Ascending aorta (tissue), 2 donors: ENCODE results near the gene CD164L2. TPM values are rescaled to one million over a fixed set of nuclear protein-coding genes. Genes with fewer than 3 reads are reported as not detected.
"Not testable (repeated sequence)": the region's sequence is repeated elsewhere in the genome, so short reads cannot be mapped to it uniquely, and the experiment has no call there.

Source experiments
- DNase-seq, 2 donors: peaks; one replicate each; pipeline ENCODE4 v3.0.0-alpha.2; 2019; ENCODE audit warnings: low spot score in 2 of 2
- H3K27ac ChIP-seq, 2 donors: fragments of 200-600 bp; sonication (generic); one replicate each; pipeline ENCODE4 v1.5.1; 2016 to 2017; ENCODE audit warnings: mild to moderate bottlenecking in 1 of 2
- H3K27me3 ChIP-seq: fragments of 200-600 bp; sonication (generic); one replicate; pipeline ENCODE4 v1.5.1; 2017
- H3K36me3 ChIP-seq, 2 donors: fragments of 200-600 bp; sonication (generic); one replicate each; pipeline ENCODE4 v1.5.1; 2016
- H3K4me1 ChIP-seq, 2 donors: fragments of 200-600 bp; sonication (generic); one replicate each; pipeline ENCODE4 v1.5.1; 2016 to 2017; ENCODE audit warnings: mild to moderate bottlenecking in 1 of 2
- H3K4me3 ChIP-seq, 2 donors: fragments of 200-600 bp; sonication (generic); one replicate each; pipeline ENCODE4 v1.5.1; 2016 to 2017; ENCODE audit warnings: mild to moderate bottlenecking in 1 of 2
- H3K9me3 ChIP-seq, 2 donors: fragments of 200-600 bp; sonication (generic); one replicate each; pipeline ENCODE4 v1.5.1; 2016
- intact Hi-C: fragments of 100-400 bp; cut with DNase I; formaldehyde crosslinking; loops from one replicate; pipeline ENCODE4 v1.15.1; 2023
- total RNA-seq: library from RNA; depleted of rRNA; stranded (reverse); fragments of >200 nt; gene quantifications from one replicate; pipeline ENCODE4 v1.1.0, GENCODE V29; 2016
- TF ChIP-seq, protein P1 (sequence below), 3 experiments: fragments of 200-600 bp in 2 of 3; fragments of 450-650 bp in 1 of 3; sonication (generic) in 2 of 3; IDR thresholded peaks; one replicate each; pipeline ENCODE4 v1.5.1; 2016 to 2019; ENCODE audit warnings: antibody characterized with exemption in 3 of 3, mild to moderate bottlenecking in 1 of 3, moderate library complexity in 1 of 3

The CD164L2 gene
- total RNA-seq, 1 donor from 2014 or later: not detected

DNA sequence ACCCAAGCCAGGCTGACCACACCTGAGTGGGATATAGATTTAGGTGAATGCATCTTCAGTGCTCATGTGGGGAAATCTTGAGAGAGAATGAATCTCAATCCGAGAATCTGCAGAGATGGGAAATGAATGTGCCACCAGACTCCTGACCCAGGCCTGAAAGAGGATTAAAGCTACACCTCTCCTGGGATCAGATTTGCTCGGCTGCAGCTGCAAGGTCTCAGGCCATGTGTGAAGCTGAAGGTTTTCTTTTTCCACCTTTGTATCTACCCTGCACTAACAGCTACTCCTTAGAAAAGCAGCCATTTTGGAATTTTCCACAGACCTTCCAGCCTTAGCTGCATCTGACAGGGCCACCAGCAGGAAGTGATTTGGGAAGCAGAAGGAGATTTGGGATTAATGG lies 27.6 kb upstream of the CD164L2 start:
- intact Hi-C loops: no loop called here
- H3K36me3 ChIP-seq: peaks cover 89 to 93% of the 10 kb centered on the region in 2 donors
- no peaks in the 10 kb centered on the region for H3K4me1 ChIP-seq
- no peaks in the 10 kb centered on the region for H3K27me3 ChIP-seq
- no peak overlapping the region for H3K27ac ChIP-seq
- TF ChIP-seq, protein P1, sequence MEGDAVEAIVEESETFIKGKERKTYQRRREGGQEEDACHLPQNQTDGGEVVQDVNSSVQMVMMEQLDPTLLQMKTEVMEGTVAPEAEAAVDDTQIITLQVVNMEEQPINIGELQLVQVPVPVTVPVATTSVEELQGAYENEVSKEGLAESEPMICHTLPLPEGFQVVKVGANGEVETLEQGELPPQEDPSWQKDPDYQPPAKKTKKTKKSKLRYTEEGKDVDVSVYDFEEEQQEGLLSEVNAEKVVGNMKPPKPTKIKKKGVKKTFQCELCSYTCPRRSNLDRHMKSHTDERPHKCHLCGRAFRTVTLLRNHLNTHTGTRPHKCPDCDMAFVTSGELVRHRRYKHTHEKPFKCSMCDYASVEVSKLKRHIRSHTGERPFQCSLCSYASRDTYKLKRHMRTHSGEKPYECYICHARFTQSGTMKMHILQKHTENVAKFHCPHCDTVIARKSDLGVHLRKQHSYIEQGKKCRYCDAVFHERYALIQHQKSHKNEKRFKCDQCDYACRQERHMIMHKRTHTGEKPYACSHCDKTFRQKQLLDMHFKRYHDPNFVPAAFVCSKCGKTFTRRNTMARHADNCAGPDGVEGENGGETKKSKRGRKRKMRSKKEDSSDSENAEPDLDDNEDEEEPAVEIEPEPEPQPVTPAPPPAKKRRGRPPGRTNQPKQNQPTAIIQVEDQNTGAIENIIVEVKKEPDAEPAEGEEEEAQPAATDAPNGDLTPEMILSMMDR (IDR thresholded peaks at IDR 0.05): no peak
- DNase-seq: no peak
- no peaks in the 10 kb centered on the region for H3K9me3 ChIP-seq
- H3K4me3 ChIP-seq: no peak overlapping the region

DNA sequence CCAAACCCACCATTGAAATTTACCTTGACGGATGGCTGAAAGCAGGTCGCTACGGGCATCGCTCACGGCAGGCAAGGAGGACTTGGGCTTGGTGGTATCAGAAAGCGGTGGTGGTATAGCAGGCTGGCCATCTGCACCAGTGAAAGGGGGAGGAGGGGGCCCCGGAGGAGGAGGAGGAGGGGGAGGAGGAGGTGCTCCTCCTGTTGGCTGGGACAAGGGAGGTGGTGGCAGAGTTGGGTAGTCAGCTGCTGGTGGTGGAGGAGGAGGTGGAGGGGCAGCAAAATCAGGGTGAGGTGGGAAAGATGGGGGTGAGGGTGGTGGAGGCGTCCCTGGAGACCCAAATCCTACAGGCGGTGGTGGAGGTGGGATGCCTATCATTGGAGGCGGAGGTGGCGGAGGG lies 26.5 kb upstream of the CD164L2 start:
- Histone ChIP-seq H3K9me3 (no peaks in the 10 kb centered on the region), H3K27ac (no peak overlapping the region), H3K36me3 (peaks cover 82 to 83% of the 10 kb centered on the region in 2 donors), H3K27me3 (no peaks in the 10 kb centered on the region), H3K4me1 (peaks cover 0 to 8% of the 10 kb centered on the region in 2 donors), H3K4me3 (no peak overlapping the region)
- no peak for DNase-seq
- TF ChIP-seq, protein P1 (IDR thresholded peaks at IDR 0.05): no peak
- intact Hi-C loops: no loop called here

DNA sequence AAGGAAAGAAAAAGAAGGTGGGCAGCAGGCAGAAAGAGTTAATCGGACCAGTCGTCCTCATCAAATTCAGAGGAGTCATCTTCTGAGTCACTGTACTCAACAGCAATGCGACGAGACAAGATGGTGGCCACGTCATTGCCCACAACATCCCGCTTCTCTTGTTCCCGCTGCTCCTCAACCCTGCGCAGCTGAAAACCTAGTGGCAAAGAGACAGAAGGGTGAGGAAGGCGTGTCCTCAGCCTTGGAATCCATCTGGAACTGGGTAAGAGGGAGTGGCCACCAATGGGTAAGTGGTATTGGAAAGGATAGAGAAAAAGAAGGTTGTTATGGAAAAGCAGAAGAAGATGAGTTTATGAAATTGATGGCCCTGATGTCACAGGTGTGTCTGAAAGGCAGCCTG lies 25.0 kb upstream of the CD164L2 start:
- DNase-seq: no peak
- H3K36me3 ChIP-seq: peaks cover 67 to 68% of the 10 kb centered on the region in 2 donors
- no peak overlapping the region for H3K27ac ChIP-seq
- peaks cover 5 to 20% of the 10 kb centered on the region in 2 donors for H3K4me1 ChIP-seq
- H3K9me3 ChIP-seq: no peaks in the 10 kb centered on the region
- no peak overlapping the region for H3K4me3 ChIP-seq
- no peaks in the 10 kb centered on the region for H3K27me3 ChIP-seq
- intact Hi-C loops: no loop called here
- TF ChIP-seq, protein P1 (IDR thresholded peaks at IDR 0.05): no peak

DNA sequence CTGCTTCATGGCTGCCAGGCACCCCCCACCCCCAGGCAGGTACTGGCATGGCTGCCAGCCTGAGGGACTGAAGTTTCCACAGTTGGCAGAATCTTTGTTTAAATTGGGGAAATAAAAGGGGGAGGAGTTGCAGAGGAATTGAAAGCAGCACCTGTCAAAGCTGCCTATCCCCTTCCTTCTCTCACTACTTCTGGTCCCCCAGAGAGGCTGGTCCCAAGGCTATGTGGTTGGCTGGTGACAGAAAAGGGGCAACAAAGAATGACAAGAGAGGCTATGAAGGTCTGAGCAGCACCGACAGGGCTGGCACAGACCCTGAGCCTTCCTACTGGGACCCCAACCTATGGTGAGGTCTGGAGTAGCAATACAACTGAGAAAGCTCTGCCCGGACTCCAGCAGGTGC lies 23.7 kb upstream of the CD164L2 start:
- H3K9me3 ChIP-seq, H3K27me3 ChIP-seq, H3K4me3 ChIP-seq, DNase-seq, intact Hi-C loops: not testable (repeated sequence)
- peak overlapping the region; percentile 65 to 75 for H3K27ac ChIP-seq
- H3K36me3 ChIP-seq: peaks cover 53 to 54% of the 10 kb centered on the region in 2 donors
- H3K4me1 ChIP-seq: peaks cover 18 to 31% of the 10 kb centered on the region in 2 donors

DNA sequence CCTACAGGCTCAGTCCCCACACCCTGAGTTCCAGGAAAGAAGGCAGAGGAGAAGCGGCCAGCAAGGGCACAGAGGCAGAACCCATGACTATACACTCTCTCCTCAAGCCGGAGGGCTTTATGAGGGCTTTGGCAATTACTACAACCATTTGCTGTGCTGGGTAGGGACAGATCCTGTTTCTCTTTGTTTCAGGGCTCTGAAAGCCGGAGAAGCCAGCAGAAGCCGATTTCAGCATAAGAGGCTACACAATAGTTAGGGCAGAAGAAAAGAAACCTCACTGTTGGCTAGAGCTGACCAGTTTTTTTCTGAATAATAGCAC lies 23.2 kb upstream of the CD164L2 start:
- intact Hi-C loops: no loop called here
- Histone ChIP-seq H3K4me3 (no peak overlapping the region), H3K4me1 (peaks cover 18 to 34% of the 10 kb centered on the region in 2 donors), H3K9me3 (no peaks in the 10 kb centered on the region), H3K27ac (peak overlapping the region; percentile 65 to 75), H3K27me3 (no peaks in the 10 kb centered on the region), H3K36me3 (peaks cover 48 to 49% of the 10 kb centered on the region in 2 donors)
- no peak for DNase-seq
- TF ChIP-seq, protein P1 (IDR thresholded peaks at IDR 0.05): no peak

DNA sequence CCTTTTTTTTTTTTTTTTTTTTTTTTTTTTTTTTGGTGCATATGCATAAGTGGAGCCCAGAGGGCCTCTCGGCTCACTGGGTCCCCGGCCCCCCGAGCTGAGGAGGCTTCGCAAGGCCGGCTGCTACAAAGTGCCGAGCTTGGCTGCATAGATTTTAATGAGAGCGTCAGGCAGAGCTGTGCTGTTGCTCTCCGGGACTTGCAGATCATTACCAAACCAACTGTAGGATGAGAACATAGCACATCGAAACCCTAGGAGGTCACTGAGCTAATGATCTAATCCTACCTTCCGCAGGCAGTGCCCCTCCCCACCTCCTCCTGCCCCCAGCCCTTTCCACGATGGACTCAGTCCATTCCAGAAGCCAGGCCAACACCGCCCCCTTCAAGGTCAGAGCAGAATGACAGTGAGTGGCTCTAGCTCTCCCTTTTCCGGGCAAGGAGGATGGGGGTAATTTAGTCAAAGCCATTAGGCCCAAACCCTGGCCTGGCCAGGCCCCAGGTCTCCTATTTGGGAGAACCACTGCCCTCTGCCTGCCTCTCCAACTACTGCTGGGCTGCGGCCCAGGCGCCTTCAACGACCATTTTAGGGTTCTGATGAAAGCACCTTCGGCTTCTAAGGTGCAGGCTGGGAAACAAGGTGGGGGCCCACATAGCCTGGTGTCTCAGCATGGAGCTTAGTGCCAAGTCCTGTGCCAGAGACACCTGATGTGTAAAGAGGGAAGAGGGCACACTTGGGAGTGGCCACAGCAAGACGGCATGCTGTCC lies 22.6 kb upstream of the CD164L2 start:
- Histone ChIP-seq H3K36me3 (peaks cover 43 to 44% of the 10 kb centered on the region in 2 donors), H3K4me1 (peaks cover 18 to 34% of the 10 kb centered on the region in 2 donors), H3K27ac (peak overlapping the region; percentile 72 to 75)
- TF ChIP-seq, protein P1 (IDR thresholded peaks at IDR 0.05): peak in 1 of 3 experiments; percentile 15
- H3K4me3 ChIP-seq, DNase-seq, intact Hi-C loops, H3K9me3 ChIP-seq, H3K27me3 ChIP-seq: not testable (repeated sequence)
